GM23338 (cell line): ENCODE data around the gene SSBP2. TPM values are rescaled to one million over a fixed set of nuclear protein-coding genes. Genes with fewer than 3 reads are reported as not detected.
A peak's percentile ranks its signal among the peaks of the same experiment; 100 is the strongest.

ENCODE experiments used
- ATAC-seq: fragments of 200-7000 bp; cut with Tn5 transposase; 3 replicates; pipeline ENCODE4 v1.9.1; 2020
- DNase-seq: peaks from one replicate; pipeline ENCODE4 v3.0.0-alpha.2; 2015; ENCODE audit warnings: low spot score
- H2AFZ ChIP-seq: fragments of 200-600 bp; sonication (generic); 2 replicates; pipeline ENCODE4 v1.8.0; 2016; ENCODE audit warnings: antibody characterized with exemption, mild to moderate bottlenecking, moderate library complexity
- H3F3A ChIP-seq: fragments of 200-600 bp; sonication (generic); replicated peaks from 2 replicates; pipeline ENCODE4 v1.8.0; 2017; ENCODE audit warnings: antibody characterized with exemption, mixed run types, low read depth
- H3K27ac ChIP-seq: fragments of 200-600 bp; sonication (generic); 2 replicates; pipeline ENCODE4 v1.6.1; 2016; ENCODE audit warnings: low read depth
- H3K27me3 ChIP-seq: fragments of 200-600 bp; sonication (generic); 2 replicates; pipeline ENCODE4 v1.8.0; 2016; ENCODE audit warnings: mild to moderate bottlenecking, mixed run types, moderate library complexity; ENCODE audit not compliant: insufficient read depth
- H3K36me3 ChIP-seq: fragments of 200-600 bp; sonication (generic); 2 replicates; pipeline ENCODE4 v1.8.0; 2016; ENCODE audit warnings: mild to moderate bottlenecking; ENCODE audit not compliant: insufficient read depth
- H3K4me1 ChIP-seq: fragments of 200-600 bp; sonication (generic); 2 replicates; pipeline ENCODE4 v1.8.0; 2016; ENCODE audit warnings: mild to moderate bottlenecking, moderate library complexity; ENCODE audit not compliant: insufficient read depth
- H3K4me2 ChIP-seq: fragments of 200-600 bp; sonication (generic); 2 replicates; pipeline ENCODE4 v1.7.1; 2017; ENCODE audit warnings: mixed run types
- H3K4me3 ChIP-seq: fragments of 200-600 bp; sonication (generic); 2 replicates; pipeline ENCODE4 v1.6.1; 2016; ENCODE audit warnings: mixed run types
- H3K79me2 ChIP-seq: fragments of 200-600 bp; sonication (generic); replicated peaks from 2 replicates; pipeline ENCODE4 v1.8.0; 2017; ENCODE audit warnings: mild to moderate bottlenecking; ENCODE audit not compliant: insufficient read depth
- H3K9me2 ChIP-seq: fragments of 200-600 bp; sonication (generic); 2 replicates; pipeline ENCODE4 v1.8.0; 2017; ENCODE audit not compliant: insufficient read depth
- H4K20me1 ChIP-seq: fragments of 200-600 bp; sonication (generic); replicated peaks from 2 replicates; pipeline ENCODE4 v1.8.0; 2017; ENCODE audit warnings: mild to moderate bottlenecking; ENCODE audit not compliant: insufficient read depth
- H3K27ac Mint-ChIP-seq: 2 replicates; pipeline ENCODE4 v1.8.0; 2020; ENCODE audit warnings: inconsistent platforms, mild to moderate bottlenecking, moderate library complexity, mixed read lengths
- H3K27me3 Mint-ChIP-seq: 3 replicates; pipeline ENCODE4 v1.8.0; 2022; ENCODE audit warnings: low read depth, mild to moderate bottlenecking, moderate library complexity, mixed read lengths, inconsistent platforms; ENCODE audit not compliant: insufficient read depth, poor library complexity
- H3K36me3 Mint-ChIP-seq: 3 replicates; pipeline ENCODE4 v1.8.0; 2021; ENCODE audit warnings: low read depth, mild to moderate bottlenecking, inconsistent platforms, moderate library complexity, mixed read lengths
- H3K4me1 Mint-ChIP-seq: 3 replicates; pipeline ENCODE4 v1.8.0; 2020; ENCODE audit warnings: mild to moderate bottlenecking, inconsistent platforms, mixed read lengths
- H3K4me3 Mint-ChIP-seq: 3 replicates; pipeline ENCODE4 v1.8.0; 2021; ENCODE audit warnings: moderate library complexity, mild to moderate bottlenecking, inconsistent platforms, mixed read lengths
- H3K9me3 Mint-ChIP-seq: 3 replicates; pipeline ENCODE4 v1.8.0; 2020; ENCODE audit warnings: moderate library complexity, mild to moderate bottlenecking, inconsistent platforms, mixed read lengths
- JUNB ChIP-seq: IDR thresholded peaks from one replicate; pipeline ENCODE4 v1.6.1; 2016; ENCODE audit warnings: antibody characterized with exemption; ENCODE audit not compliant: unreplicated experiment
- NANOG ChIP-seq: IDR thresholded peaks from 2 replicates; pipeline ENCODE4 v1.6.1; 2016; ENCODE audit warnings: antibody characterized with exemption, borderline replicate concordance
- ZNF114 ChIP-seq: fragments of 250-450 bp; sonication (Bioruptor Pico); IDR thresholded peaks from 2 replicates; pipeline ENCODE4 v1.5.0; 2020; ENCODE audit warnings: mild to moderate bottlenecking, moderate library complexity
- ZNF331 ChIP-seq: fragments of 250-450 bp; sonication (Bioruptor Pico); IDR thresholded peaks from 2 replicates; pipeline ENCODE4 v1.5.0; 2020; ENCODE audit warnings: low read depth, mild to moderate bottlenecking, moderate library complexity
- polyA plus RNA-seq: library from polyadenylated mRNA; unstranded; fragments of >200 nt; fragmentation: Nextera tagmentation; extraction: Ambion mirVana; gene quantifications from 2 replicates; pipeline ENCODE4 v1.2.1, GENCODE V29; 2016
- total RNA-seq: library from RNA; depleted of rRNA; stranded (reverse); fragments of >200 nt; shearing (Covaris generic); gene quantifications from 2 replicates; pipeline ENCODE4 v1.2.3, GENCODE V29; 2014
- TF ChIP-seq, protein P1 (sequence below), 2 experiments: fragments of 200-600 bp in 1 of 2; sonication (generic) in 1 of 2; conservative IDR thresholded peaks; 2 replicates each; pipeline versions ENCODE4 v1.5.1 to v1.6.1; 2016 to 2017; ENCODE audit warnings: antibody characterized with exemption in 2 of 2, low read depth in 2 of 2, mild to moderate bottlenecking in 2 of 2, moderate library complexity in 1 of 2
- TF ChIP-seq, protein P2 (sequence below): fragments of 250-450 bp; sonication (Bioruptor Pico); IDR thresholded peaks from 2 replicates; pipeline ENCODE4 v1.5.0; 2020; ENCODE audit warnings: mild to moderate bottlenecking, moderate library complexity

The SSBP2 gene
- total and polyA plus RNA-seq, 2 experiments from 2014 or later: 21.5 to 24.7 TPM

DNA sequence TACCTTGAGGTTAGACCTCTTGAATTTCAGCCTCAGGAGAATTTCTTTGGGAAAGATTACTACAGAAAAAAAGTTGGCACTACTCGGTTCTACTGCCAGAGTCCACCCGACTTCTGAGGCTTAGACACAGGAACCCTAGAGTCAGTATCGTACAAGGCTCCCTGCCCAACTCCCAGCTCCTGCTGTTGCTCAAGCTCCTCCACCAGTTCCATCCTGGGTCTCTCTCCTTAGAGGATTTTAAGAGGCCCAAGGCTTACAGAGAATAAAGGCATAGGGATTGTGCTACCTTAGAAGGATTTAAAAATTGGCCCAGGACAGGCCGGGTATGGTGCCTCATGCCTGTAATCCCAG is 29.0 kb upstream of the SSBP2 start:
- no peaks in the 10 kb centered on the region for H4K20me1 ChIP-seq
- no peaks in the 10 kb centered on the region for H3K27me3 ChIP-seq
- H3K27ac Mint-ChIP-seq: no peak overlapping the region
- H3K79me2 ChIP-seq: no peaks in the 10 kb centered on the region
- DNase-seq (no peak), ATAC-seq (no peak)
- H3F3A ChIP-seq: no peaks in the 10 kb centered on the region
- peaks cover 4% of the 10 kb centered on the region for H3K27me3 Mint-ChIP-seq
- H3K36me3 Mint-ChIP-seq: no peaks in the 10 kb centered on the region
- H3K4me1 ChIP-seq: peaks cover 9% of the 10 kb centered on the region; the same call in 1 of the 2 replicates
- no peaks in the 10 kb centered on the region for H3K9me2 ChIP-seq
- H3K4me3 Mint-ChIP-seq: no peak overlapping the region
- H3K36me3 ChIP-seq: no peaks in the 10 kb centered on the region
- H2AFZ ChIP-seq: no peak overlapping the region
- TF ChIP-seq NANOG: no peak
- H3K27ac ChIP-seq: no peak overlapping the region
- peaks cover 15% of the 10 kb centered on the region for H3K4me1 Mint-ChIP-seq
- no peaks in the 10 kb centered on the region for H3K9me3 Mint-ChIP-seq
- H3K4me3 ChIP-seq: no peak overlapping the region
- H3K4me2 ChIP-seq: no peak overlapping the region

DNA sequence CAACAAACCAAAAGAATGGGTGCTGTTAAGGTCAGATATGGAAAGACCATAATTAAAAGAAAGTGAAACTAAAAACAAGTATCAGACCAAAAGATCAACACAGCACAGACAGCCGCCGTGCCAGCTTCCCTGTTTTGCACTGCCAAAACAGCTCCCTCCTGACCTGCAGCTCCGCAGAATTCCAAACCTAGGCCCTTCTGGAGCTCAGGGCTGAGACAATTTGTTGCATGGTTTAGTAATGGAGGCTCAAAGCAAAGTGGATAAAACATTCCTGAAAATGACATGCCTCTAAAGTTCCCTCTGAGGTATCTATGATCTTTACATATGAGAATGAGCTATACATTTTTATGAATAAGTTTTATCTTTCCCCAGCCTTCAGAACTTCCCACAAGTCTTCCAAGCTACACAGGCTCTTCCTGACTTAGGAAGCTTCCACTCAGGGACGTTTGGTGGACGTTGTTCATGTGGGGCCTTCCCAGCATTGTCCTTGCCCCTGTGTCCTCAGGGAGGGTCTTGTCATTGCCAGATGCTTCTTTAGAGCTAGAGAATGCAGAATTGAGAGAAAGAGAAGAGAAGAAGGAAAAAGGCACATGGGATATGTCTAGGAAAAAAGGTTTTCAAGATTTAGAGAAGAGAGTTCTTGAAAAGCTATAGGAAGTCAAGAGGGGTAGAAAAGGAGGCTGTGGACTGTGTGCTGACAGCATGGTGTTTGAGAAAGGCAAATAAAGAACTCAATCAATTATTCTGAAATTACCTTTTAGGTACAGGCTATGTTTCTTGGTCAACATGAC is 28.4 kb upstream of the SSBP2 start:
- peaks cover 9% of the 10 kb centered on the region; the same call in 1 of the 2 replicates for H3K4me1 ChIP-seq
- no peak overlapping the region for H3K27ac Mint-ChIP-seq
- no peaks in the 10 kb centered on the region for H3K36me3 Mint-ChIP-seq

More for the DNA sequence above, 28.4 kb upstream of the SSBP2 start:
- H3K9me3 Mint-ChIP-seq: no peaks in the 10 kb centered on the region
- Histone ChIP-seq H3K27me3 (no peaks in the 10 kb centered on the region), H2AFZ (peak overlapping the region; percentile 98), H3K4me3 (no peak overlapping the region), H3K27ac (no peak overlapping the region), H3K9me2 (no peaks in the 10 kb centered on the region), H4K20me1 (no peaks in the 10 kb centered on the region), H3K4me2 (0 out of 2 replicates have a peak overlapping the region, but pooled peaks have one; percentile 3), H3K36me3 (no peaks in the 10 kb centered on the region), H3K79me2 (no peaks in the 10 kb centered on the region), H3F3A (no peaks in the 10 kb centered on the region)
- H3K4me3 Mint-ChIP-seq: no peak overlapping the region
- H3K4me1 Mint-ChIP-seq: peaks cover 15% of the 10 kb centered on the region
- DNase-seq (no peak), ATAC-seq (peak; percentile 41; the same call in 1 of the 3 replicates)
- TF ChIP-seq ZNF331: no peak
- TF ChIP-seq, protein P1, sequence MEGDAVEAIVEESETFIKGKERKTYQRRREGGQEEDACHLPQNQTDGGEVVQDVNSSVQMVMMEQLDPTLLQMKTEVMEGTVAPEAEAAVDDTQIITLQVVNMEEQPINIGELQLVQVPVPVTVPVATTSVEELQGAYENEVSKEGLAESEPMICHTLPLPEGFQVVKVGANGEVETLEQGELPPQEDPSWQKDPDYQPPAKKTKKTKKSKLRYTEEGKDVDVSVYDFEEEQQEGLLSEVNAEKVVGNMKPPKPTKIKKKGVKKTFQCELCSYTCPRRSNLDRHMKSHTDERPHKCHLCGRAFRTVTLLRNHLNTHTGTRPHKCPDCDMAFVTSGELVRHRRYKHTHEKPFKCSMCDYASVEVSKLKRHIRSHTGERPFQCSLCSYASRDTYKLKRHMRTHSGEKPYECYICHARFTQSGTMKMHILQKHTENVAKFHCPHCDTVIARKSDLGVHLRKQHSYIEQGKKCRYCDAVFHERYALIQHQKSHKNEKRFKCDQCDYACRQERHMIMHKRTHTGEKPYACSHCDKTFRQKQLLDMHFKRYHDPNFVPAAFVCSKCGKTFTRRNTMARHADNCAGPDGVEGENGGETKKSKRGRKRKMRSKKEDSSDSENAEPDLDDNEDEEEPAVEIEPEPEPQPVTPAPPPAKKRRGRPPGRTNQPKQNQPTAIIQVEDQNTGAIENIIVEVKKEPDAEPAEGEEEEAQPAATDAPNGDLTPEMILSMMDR (conservative IDR thresholded peaks at IDR 0.05; ENCODE audit: low read depth in 2 of 2): no peak
- TF ChIP-seq ZNF114 (CRISPR knock-in tag): no peak
- TF ChIP-seq, protein P2, sequence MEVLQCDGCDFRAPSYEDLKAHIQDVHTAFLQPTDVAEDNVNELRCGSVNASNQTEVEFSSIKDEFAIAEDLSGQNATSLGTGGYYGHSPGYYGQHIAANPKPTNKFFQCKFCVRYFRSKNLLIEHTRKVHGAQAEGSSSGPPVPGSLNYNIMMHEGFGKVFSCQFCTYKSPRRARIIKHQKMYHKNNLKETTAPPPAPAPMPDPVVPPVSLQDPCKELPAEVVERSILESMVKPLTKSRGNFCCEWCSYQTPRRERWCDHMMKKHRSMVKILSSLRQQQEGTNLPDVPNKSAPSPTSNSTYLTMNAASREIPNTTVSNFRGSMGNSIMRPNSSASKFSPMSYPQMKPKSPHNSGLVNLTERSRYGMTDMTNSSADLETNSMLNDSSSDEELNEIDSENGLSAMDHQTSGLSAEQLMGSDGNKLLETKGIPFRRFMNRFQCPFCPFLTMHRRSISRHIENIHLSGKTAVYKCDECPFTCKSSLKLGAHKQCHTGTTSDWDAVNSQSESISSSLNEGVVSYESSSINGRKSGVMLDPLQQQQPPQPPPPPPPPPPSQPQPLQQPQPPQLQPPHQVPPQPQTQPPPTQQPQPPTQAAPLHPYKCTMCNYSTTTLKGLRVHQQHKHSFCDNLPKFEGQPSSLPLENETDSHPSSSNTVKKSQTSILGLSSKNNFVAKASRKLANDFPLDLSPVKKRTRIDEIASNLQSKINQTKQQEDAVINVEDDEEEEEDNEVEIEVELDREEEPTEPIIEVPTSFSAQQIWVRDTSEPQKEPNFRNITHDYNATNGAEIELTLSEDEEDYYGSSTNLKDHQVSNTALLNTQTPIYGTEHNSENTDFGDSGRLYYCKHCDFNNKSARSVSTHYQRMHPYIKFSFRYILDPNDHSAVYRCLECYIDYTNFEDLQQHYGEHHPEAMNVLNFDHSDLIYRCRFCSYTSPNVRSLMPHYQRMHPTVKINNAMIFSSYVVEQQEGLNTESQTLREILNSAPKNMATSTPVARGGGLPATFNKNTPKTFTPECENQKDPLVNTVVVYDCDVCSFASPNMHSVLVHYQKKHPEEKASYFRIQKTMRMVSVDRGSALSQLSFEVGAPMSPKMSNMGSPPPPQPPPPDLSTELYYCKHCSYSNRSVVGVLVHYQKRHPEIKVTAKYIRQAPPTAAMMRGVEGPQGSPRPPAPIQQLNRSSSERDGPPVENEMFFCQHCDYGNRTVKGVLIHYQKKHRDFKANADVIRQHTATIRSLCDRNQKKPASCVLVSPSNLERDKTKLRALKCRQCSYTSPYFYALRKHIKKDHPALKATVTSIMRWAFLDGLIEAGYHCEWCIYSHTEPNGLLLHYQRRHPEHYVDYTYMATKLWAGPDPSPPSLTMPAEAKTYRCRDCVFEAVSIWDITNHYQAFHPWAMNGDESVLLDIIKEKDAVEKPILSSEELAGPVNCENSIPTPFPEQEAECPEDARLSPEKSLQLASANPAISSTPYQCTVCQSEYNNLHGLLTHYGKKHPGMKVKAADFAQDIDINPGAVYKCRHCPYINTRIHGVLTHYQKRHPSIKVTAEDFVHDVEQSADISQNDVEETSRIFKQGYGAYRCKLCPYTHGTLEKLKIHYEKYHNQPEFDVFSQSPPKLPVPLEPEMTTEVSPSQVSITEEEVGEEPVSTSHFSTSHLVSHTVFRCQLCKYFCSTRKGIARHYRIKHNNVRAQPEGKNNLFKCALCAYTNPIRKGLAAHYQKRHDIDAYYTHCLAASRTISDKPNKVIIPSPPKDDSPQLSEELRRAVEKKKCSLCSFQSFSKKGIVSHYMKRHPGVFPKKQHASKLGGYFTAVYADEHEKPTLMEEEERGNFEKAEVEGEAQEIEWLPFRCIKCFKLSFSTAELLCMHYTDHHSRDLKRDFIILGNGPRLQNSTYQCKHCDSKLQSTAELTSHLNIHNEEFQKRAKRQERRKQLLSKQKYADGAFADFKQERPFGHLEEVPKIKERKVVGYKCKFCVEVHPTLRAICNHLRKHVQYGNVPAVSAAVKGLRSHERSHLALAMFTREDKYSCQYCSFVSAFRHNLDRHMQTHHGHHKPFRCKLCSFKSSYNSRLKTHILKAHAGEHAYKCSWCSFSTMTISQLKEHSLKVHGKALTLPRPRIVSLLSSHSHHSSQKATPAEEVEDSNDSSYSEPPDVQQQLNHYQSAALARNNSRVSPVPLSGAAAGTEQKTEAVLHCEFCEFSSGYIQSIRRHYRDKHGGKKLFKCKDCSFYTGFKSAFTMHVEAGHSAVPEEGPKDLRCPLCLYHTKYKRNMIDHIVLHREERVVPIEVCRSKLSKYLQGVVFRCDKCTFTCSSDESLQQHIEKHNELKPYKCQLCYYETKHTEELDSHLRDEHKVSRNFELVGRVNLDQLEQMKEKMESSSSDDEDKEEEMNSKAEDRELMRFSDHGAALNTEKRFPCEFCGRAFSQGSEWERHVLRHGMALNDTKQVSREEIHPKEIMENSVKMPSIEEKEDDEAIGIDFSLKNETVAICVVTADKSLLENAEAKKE (CRISPR knock-in tag): no peak
- TF ChIP-seq JUNB: no peak
- peaks cover 4% of the 10 kb centered on the region for H3K27me3 Mint-ChIP-seq
